CD4-positive, alpha-beta T cell (primary cell): ENCODE data around the gene SPCS1. TPM values are rescaled to one million over a fixed set of nuclear protein-coding genes. Genes with fewer than 3 reads are reported as not detected.

Experiments
- ATAC-seq: fragments of 200-7000 bp; cut with Tn5 transposase; one replicate; pipeline ENCODE4 v1.10.0; 2022; ENCODE audit warnings: mild to moderate bottlenecking; ENCODE audit not compliant: poor library complexity
- CTCF ChIA-PET: fragments of 350-600 bp; sonication (Branson Sonifier 250); formaldehyde crosslinking; loops from one replicate; lab custom pipeline; 2021; ENCODE audit warnings: antibody characterized with exemption, inconsistent platforms; lab: Charles Lee
- POLR2A ChIA-PET: fragments of 350-600 bp; sonication (Branson Sonifier 250); formaldehyde crosslinking; loops from one replicate; lab custom pipeline; 2021; ENCODE audit warnings: antibody characterized with exemption, inconsistent platforms; lab: Charles Lee
- DNase-seq, 14 experiments: peaks; one replicate each; pipeline ENCODE4 v3.0.0-alpha.2; 2013 to 2020; ENCODE audit warnings: mixed read lengths in 2 of 14
- H3K27ac ChIP-seq, 2 donors: one replicate each; pipeline versions ENCODE4 v1.5.1 to v1.7.0; 2013; ENCODE audit warnings: low read length in 2 of 2, low read depth in 1 of 2, mild to moderate bottlenecking in 1 of 2
- H3K27me3 ChIP-seq, 2 experiments: 1 replicate in 1 of 2; 2 replicates in 1 of 2; pipeline versions ENCODE4 v1.6.1 to v1.7.0; 2013; ENCODE audit warnings: low read length in 2 of 2, control low read depth in 1 of 2, mild to moderate bottlenecking in 1 of 2, moderate library complexity in 1 of 2; ENCODE audit not compliant: insufficient read depth in 2 of 2, control insufficient read depth in 1 of 2
- H3K36me3 ChIP-seq: one replicate; pipeline ENCODE4 v1.6.1; 2013; ENCODE audit warnings: low read length, control low read depth; ENCODE audit not compliant: insufficient read depth
- H3K4me1 ChIP-seq: one replicate; pipeline ENCODE4 v1.6.1; 2013; ENCODE audit warnings: low read length, control low read depth; ENCODE audit not compliant: insufficient read depth
- H3K4me3 ChIP-seq: one replicate; pipeline ENCODE4 v1.5.1; 2013; ENCODE audit warnings: mild to moderate bottlenecking, low read length, moderate library complexity
- H3K9me3 ChIP-seq, 2 experiments: 1 replicate in 1 of 2; 2 replicates in 1 of 2; pipeline versions ENCODE4 v1.6.1 to v1.7.0; 2013; ENCODE audit warnings: low read length in 2 of 2, mild to moderate bottlenecking in 2 of 2, control low read depth in 1 of 2, moderate library complexity in 1 of 2; ENCODE audit not compliant: control insufficient read depth in 1 of 2, insufficient read depth in 1 of 2
- H3K27ac Mint-ChIP-seq: one replicate; pipeline ENCODE4 v1.8.0; 2020; ENCODE audit warnings: mixed read lengths
- H3K27me3 Mint-ChIP-seq: one replicate; pipeline ENCODE4 v1.8.0; 2021; ENCODE audit warnings: mixed read lengths
- H3K36me3 Mint-ChIP-seq: one replicate; pipeline ENCODE4 v1.8.0; 2021; ENCODE audit warnings: low read depth, mixed read lengths
- H3K4me1 Mint-ChIP-seq: one replicate; pipeline ENCODE4 v1.8.0; 2021; ENCODE audit warnings: low read depth, mixed read lengths
- H3K4me3 Mint-ChIP-seq: one replicate; pipeline ENCODE4 v1.8.0; 2020; ENCODE audit warnings: mild to moderate bottlenecking, mixed read lengths
- H3K9me3 Mint-ChIP-seq: one replicate; pipeline ENCODE4 v1.8.0; 2020; ENCODE audit warnings: mixed read lengths
- intact Hi-C, 2 experiments: fragments of 100-400 bp; cut with DNase I in 1 of 2; cut with micrococcal nuclease in 1 of 2; formaldehyde crosslinking; loops; one replicate each; pipeline versions ENCODE4 v1.15.1 to v1.9.0; 2023 to 2025; cut with DNase I, micrococcal nuclease
- total RNA-seq, 174 experiments: library from RNA in 2 of 174; stranded (reverse) in 2 of 174; gene quantifications; one replicate each; pipeline ENCODE4 v1.2.3 and lab custom pipeline; 2021 to 2026
- TF ChIP-seq, protein P1 (sequence below): fragments of 200-600 bp; IDR thresholded peaks from one replicate; pipeline ENCODE4 v1.8.0; 2022; ENCODE audit warnings: antibody characterized with exemption, mild to moderate bottlenecking

The SPCS1 gene
- total RNA-seq, 2 experiments from 2014 or later = 60.0 to 64.5 TPM

DNA sequence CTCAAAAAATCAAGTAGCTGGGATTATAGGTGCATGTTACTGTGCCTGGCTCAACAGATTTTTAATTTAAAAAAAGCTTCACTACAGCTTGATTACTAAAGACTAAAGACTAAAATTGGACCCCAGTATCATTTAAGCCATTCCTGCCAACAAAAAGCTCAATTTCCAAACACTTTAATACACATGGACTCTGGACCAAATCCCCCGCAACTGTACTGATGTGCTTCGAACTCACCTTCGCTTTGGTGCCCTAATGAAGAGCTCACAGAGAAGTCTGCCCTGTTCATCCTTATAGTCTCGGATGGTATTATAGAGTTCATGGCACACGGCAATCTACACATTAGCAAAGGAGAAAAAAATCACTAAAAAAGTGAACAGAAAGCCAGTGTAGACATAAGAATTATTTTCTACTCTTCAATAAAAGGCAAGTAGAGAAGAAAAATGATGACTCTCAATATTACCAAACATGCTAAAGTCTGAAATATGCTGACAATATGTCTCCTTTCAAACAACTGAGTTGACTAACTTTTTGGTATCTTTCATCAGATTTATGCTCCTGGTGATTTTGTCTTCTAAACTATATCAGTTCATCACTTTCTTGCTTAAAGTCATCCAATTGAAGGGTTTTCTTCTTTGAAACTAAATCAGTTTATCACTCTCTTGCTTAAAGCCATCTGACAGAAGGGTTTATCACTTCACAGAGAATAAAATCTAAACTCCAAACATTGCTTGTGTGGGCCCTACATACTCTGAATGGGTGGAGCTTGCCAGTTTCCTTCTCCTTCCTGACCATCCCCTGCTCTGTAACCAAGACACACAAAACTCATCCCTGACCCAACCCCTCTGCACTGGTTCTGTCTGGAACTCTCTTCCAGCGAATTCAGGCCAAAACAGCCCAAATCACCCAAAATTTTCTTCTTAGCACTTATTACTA lies 27.4 kb upstream of the SPCS1 start:
- no peak for ATAC-seq
- Histone ChIP-seq H3K36me3 (peaks cover 61% of the 10 kb centered on the region), H3K4me1 (peaks cover 2% of the 10 kb centered on the region), H3K4me3 (no peak overlapping the region), H3K27ac (no peak overlapping the region), H3K27me3 (no peaks in the 10 kb centered on the region), H3K9me3 (no peaks in the 10 kb centered on the region)
- no peak for DNase-seq
- Mint-ChIP-seq H3K27ac (no peak overlapping the region), H3K9me3 (no peaks in the 10 kb centered on the region), H3K36me3 (peaks cover 71% of the 10 kb centered on the region), H3K27me3 (no peaks in the 10 kb centered on the region), H3K4me3 (no peak overlapping the region), H3K4me1 (peaks cover 54% of the 10 kb centered on the region)
- intact Hi-C loops = no loop called here
- TF ChIP-seq, protein P1, sequence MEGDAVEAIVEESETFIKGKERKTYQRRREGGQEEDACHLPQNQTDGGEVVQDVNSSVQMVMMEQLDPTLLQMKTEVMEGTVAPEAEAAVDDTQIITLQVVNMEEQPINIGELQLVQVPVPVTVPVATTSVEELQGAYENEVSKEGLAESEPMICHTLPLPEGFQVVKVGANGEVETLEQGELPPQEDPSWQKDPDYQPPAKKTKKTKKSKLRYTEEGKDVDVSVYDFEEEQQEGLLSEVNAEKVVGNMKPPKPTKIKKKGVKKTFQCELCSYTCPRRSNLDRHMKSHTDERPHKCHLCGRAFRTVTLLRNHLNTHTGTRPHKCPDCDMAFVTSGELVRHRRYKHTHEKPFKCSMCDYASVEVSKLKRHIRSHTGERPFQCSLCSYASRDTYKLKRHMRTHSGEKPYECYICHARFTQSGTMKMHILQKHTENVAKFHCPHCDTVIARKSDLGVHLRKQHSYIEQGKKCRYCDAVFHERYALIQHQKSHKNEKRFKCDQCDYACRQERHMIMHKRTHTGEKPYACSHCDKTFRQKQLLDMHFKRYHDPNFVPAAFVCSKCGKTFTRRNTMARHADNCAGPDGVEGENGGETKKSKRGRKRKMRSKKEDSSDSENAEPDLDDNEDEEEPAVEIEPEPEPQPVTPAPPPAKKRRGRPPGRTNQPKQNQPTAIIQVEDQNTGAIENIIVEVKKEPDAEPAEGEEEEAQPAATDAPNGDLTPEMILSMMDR = no peak
- POLR2A ChIA-PET = no interaction called here
- CTCF ChIA-PET = no interaction called here

DNA sequence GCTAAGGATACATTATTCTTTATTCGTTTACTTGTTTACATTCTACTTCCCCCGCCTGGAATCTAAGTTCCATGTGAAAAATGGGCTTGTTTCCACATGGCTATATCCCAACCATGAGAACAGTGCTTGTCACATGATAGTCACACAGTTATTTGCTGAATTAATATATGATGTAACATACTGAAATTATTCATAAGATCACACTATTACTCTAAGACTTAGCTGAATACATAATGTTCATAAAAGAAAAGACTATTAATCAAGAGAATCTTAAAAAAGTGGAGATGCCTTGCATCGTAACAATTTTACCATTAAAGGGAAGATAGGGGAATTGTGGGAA lies 26.7 kb upstream of the SPCS1 start:
- no peak for ATAC-seq
- H3K27ac Mint-ChIP-seq = no peak overlapping the region
- TF ChIP-seq, protein P1 = no peak
- peaks cover 59% of the 10 kb centered on the region for H3K4me1 Mint-ChIP-seq
- POLR2A ChIA-PET = no interaction called here
- no peak overlapping the region for H3K4me3 Mint-ChIP-seq
- Histone ChIP-seq H3K4me1 (peaks cover 7% of the 10 kb centered on the region), H3K4me3 (no peak overlapping the region), H3K27ac (no peak overlapping the region), H3K36me3 (peaks cover 61% of the 10 kb centered on the region), H3K9me3 (no peaks in the 10 kb centered on the region), H3K27me3 (no peaks in the 10 kb centered on the region)
- CTCF ChIA-PET = no interaction called here
- H3K36me3 Mint-ChIP-seq = peaks cover 71% of the 10 kb centered on the region
- H3K27me3 Mint-ChIP-seq = no peaks in the 10 kb centered on the region
- DNase-seq = no peak
- H3K9me3 Mint-ChIP-seq = no peaks in the 10 kb centered on the region
- intact Hi-C loops = no loop called here

DNA sequence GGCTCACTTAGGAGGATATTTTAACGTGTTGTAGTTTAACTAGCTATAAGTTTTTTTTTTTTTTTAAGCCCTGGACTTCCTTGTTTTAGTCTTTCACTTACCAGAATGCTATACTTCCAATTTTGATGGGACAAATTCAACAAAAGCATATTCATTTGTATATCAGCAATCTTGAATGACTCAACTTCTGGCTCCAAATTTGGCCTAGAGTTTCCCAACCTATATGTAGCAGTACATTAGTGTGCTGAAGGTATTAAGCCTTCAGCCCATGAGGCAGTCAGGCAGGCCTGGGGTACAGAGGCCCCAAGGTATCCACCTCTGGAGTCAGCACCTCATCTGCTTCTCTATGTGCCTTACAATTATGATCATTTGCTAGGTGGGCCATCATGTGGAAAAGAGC lies 26.1 kb upstream of the SPCS1 start:
- H3K36me3 Mint-ChIP-seq = peaks cover 75% of the 10 kb centered on the region
- H3K4me1 ChIP-seq = peaks cover 7% of the 10 kb centered on the region
- ChIA-PET CTCF (no interaction called here), POLR2A (no interaction called here)
- no peak overlapping the region for H3K27ac ChIP-seq
- DNase-seq (no peak), ATAC-seq (no peak)
- intact Hi-C loops = loop anchor here in 1 of 2 experiments (5.0 to 10.0 kb wide), 2 partner anchors 223 to 395 kb away; partner anchors contain the start of genes GLYCTK and NISCH
- H3K4me3 Mint-ChIP-seq = no peak overlapping the region
- no peaks in the 10 kb centered on the region for H3K9me3 Mint-ChIP-seq
- peaks cover 64% of the 10 kb centered on the region for H3K4me1 Mint-ChIP-seq
- H3K27me3 Mint-ChIP-seq = no peaks in the 10 kb centered on the region
- no peak overlapping the region for H3K4me3 ChIP-seq
- H3K27ac Mint-ChIP-seq = peak overlapping the region; percentile 77
- no peaks in the 10 kb centered on the region for H3K27me3 ChIP-seq
- peaks cover 60% of the 10 kb centered on the region for H3K36me3 ChIP-seq
- TF ChIP-seq, protein P1 = no peak
- no peaks in the 10 kb centered on the region for H3K9me3 ChIP-seq
